ENCODE measurements around the gene USHBP1. TPM values are rescaled to one million over a fixed set of nuclear protein-coding genes. Genes with fewer than 3 reads are reported as not detected.
"Not testable (repeated sequence)": the region's sequence is repeated elsewhere in the genome, so short reads cannot be mapped to it uniquely, and the experiment has no call there.

Gene USHBP1
- total RNA-seq, 1 donor from 2014 or later, result not detected

DNA sequence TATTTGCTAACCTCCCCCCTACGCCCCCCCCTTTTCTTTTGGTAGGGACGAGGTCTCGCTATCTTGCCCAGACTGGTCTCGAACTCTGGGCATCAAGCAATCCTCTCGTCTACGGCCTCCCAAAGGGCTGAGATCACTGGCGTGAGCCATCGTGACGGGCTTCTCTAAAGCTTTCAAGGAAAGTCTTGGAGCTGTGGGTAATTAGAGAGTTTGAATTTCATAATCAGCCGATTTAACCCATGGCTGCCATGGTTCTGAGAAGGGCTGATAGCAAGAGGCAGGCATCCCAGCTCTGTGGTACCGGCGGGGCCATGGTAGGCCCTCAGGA lies 39.4 kb upstream of the USHBP1 start:
- no peak overlapping the region for H3K4me3 ChIP-seq (ENCODE audit: low read depth, low read length)
- TF ChIP-seq, protein P1, sequence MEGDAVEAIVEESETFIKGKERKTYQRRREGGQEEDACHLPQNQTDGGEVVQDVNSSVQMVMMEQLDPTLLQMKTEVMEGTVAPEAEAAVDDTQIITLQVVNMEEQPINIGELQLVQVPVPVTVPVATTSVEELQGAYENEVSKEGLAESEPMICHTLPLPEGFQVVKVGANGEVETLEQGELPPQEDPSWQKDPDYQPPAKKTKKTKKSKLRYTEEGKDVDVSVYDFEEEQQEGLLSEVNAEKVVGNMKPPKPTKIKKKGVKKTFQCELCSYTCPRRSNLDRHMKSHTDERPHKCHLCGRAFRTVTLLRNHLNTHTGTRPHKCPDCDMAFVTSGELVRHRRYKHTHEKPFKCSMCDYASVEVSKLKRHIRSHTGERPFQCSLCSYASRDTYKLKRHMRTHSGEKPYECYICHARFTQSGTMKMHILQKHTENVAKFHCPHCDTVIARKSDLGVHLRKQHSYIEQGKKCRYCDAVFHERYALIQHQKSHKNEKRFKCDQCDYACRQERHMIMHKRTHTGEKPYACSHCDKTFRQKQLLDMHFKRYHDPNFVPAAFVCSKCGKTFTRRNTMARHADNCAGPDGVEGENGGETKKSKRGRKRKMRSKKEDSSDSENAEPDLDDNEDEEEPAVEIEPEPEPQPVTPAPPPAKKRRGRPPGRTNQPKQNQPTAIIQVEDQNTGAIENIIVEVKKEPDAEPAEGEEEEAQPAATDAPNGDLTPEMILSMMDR (conservative IDR thresholded peaks at IDR 0.05; ENCODE audit: low read depth, low read length), result no peak
- no peak for DNase-seq (ENCODE audit: low read depth)

DNA sequence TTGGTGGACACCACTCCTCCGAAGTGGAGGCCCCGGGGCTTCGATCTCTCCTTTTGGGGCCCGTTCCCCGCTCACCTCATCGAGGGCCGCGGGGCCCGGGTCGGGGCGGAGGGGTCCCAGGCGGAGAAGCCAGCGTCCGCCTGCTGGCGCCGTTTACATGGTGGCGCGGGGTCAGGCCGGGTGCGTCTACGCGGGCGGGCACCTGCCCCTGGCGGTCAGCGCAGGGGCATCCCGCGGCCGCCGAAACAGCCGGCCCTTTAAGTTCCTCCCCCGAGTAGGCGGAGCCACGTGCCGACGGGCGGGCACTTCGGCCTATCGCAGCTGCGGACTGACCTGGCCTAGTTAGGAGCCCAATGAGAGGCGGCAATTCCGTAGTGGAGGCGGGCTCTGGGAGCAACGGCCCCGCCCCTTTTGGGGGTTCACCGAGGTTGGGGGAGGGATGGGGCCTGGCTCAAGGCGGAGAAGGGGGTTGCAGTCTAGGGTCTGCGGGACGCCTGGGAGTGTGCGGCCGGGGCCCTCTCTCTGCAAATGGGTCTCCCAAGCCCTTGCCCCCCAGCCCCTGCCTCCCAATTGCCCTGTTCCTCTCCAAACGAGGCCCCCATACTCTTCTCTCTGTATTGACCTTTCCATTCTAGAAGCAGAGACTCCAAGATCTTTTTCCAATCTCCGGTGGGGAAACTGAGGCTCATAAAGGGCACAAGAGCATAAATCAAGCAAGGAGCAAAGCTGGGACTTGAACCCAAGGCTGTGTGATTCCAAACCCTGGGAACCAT lies 38.8 kb upstream of the USHBP1 start, which contains the start of gene ABHD8:
TSS of gene ABHD8 (minus strand) at position 259 of the 773 bp plus-strand sequence. CDS start 1,809 bp downstream, outside the sequence.
- TF ChIP-seq, protein P1 (conservative IDR thresholded peaks at IDR 0.05; ENCODE audit: low read depth, low read length), result peak; percentile 34
- DNase-seq (ENCODE audit: low read depth), result no peak

DNA sequence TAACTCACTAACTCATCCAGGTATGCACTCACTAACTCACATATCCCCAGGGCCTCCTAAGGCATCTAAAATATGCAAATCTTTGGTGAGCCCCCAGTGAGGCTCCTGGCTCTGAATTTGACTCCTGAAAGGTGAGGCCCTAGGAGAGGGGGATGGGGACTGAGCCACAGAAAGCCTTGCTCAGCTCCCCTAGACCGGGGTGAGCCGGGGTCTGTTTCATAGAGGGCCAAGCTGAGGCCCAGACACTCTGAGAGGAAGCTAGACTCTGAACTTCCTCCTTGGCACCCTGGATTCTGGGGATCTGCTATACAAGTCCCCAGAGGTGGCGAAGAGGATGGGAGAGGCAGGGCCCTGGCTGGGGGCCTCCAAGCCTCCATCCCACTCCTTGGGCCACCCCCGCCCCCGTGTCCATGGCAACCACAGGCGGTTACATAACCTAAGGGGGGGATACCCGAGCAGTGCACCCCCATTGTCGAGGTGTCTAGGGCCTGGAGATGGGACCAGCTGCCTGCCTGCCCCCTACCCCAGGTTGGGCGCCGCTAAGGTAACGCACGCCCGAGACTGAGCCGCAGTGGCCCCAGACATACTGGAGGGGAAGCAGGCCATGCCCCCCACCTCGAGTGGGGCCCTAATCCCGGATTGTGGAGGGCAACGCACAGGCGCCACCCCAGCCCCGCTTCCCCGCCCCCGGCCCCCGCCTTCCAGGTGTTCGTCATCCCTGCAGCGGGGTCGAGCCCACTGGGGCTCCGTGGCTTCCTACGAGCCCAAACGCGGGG lies 38.0 kb upstream of the USHBP1 start:
- TF ChIP-seq, protein P1 (conservative IDR thresholded peaks at IDR 0.05; ENCODE audit: low read depth, low read length), result no peak
- DNase-seq (ENCODE audit: low read depth), result no peak
- H3K4me3 ChIP-seq (ENCODE audit: low read depth, low read length), result peak overlapping the region; percentile 86

More for the DNA sequence above, 38.8 kb upstream of the USHBP1 start, which contains the start of gene ABHD8:
- peak within 1 kb of the TSS; percentile 86 for H3K4me3 ChIP-seq (ENCODE audit: low read depth, low read length)

DNA sequence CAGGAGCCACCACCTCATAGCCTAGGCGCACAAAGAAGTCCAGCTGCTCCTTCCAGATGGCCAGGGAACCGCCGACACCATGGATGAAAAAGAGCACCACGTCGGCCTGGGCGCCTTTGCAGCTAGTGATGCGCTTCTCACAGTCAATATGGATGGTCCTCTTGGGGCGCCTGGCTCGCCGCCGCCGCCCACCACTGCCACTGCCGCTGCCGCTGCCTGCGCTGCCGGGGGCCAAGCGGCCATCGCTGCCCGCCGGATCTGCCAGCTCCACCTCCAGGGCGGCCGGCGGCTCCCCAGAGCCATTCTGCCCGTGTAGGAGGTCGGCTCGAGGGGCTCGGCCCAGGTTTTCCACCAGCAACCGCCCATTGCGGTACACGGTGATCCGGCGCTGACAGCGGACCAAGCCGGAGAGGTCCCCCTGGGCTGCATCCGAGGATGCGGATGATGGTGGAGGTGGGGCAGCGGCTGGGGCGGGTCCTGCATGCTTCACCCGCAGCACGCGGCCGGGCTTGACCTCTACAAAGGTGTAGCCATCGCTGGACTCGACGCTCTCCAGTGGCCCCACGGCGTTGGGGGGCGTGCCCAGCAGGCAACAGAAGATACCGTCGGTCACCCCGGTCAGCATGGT lies 36.6 kb upstream of the USHBP1 start:
- no peak for DNase-seq (ENCODE audit: low read depth)
- H3K4me3 ChIP-seq (ENCODE audit: low read depth, low read length), result no peak overlapping the region
- TF ChIP-seq, protein P1 (conservative IDR thresholded peaks at IDR 0.05; ENCODE audit: low read depth, low read length), result no peak

DNA sequence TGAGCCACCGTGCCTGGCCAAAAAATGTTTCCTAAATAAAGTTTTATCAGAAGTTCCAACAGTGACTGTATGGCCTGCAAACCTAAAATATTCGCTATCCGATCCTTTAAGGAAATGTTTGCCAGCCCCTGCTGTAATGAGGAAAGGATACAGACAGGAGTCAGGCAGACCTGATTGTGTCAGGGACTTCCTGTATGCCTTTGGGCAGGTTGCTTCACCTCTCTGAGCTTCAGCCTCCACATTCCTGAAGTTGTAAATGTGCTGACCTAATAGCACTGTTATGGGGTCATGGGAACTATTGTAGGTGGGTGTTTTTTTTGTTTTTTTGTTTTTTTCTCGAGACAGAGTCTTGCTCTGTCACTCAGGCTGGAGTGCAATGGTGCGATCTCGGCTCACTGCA lies 32.4 kb upstream of the USHBP1 start:
- no peak for DNase-seq (ENCODE audit: low read depth)
- no peak overlapping the region for H3K4me3 ChIP-seq (ENCODE audit: low read depth, low read length)
- TF ChIP-seq, protein P1 (conservative IDR thresholded peaks at IDR 0.05; ENCODE audit: low read depth, low read length), result no peak

DNA sequence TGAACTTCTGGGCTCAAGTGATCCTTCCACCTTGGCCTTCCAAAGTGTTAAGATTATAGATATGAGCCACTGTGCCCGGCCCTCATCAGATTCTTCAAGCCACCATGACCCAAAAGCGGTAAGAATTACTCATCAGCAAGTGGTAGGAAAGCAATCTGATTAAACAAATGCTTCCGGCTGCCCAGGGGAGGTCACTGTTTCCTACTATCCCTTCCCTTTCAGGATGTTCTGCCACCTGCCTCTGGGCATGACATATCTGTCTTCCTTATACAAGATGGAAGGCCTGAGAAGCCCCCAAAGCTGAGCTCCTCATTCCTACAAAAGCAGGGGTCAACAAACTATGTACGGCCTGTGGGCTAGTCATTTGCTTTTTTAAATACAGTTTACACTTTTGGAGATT lies 31.7 kb upstream of the USHBP1 start:
- DNase-seq (ENCODE audit: low read depth), result no peak
- TF ChIP-seq, protein P1 (conservative IDR thresholded peaks at IDR 0.05; ENCODE audit: low read depth, low read length), result peak; percentile 48

DNA sequence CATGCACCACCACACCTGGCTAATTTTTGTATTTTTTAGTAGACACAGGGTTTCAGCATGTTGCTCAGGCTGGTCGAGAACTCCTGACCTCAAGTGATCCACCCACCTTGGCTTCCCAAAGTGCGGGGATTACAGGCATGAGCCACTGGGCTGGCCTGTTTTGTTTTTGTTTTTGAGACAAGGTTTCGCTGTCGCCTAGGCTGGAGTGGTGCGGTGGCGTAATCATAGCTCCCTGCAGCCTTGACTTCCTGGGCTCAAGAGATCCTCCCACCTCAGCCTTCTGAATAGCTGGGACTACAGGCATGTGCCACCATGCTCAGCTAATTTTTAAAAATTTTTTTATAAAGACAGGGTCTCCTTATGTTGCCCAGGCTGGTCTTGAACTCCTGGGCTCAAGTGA lies 31.0 kb upstream of the USHBP1 start:
- not testable (repeated sequence) for DNase-seq (ENCODE audit: low read depth); H3K4me3 ChIP-seq (ENCODE audit: low read depth, low read length)

More for the DNA sequence above, 31.7 kb upstream of the USHBP1 start:
- no peak overlapping the region for H3K4me3 ChIP-seq (ENCODE audit: low read depth, low read length)
